CD4-positive, alpha-beta T cell (primary cell): ENCODE data around the gene TIMM9. TPM values are rescaled to one million over a fixed set of nuclear protein-coding genes. Genes with fewer than 3 reads are reported as not detected.

Source experiments
- ATAC-seq: fragments of 200-7000 bp; cut with Tn5 transposase; one replicate; pipeline ENCODE4 v1.10.0; 2022; ENCODE audit warnings: mild to moderate bottlenecking; ENCODE audit not compliant: poor library complexity
- CTCF ChIA-PET: fragments of 350-600 bp; sonication (Branson Sonifier 250); formaldehyde crosslinking; loops from one replicate; lab custom pipeline; 2021; ENCODE audit warnings: antibody characterized with exemption, inconsistent platforms; lab: Charles Lee
- POLR2A ChIA-PET: fragments of 350-600 bp; sonication (Branson Sonifier 250); formaldehyde crosslinking; loops from one replicate; lab custom pipeline; 2021; ENCODE audit warnings: antibody characterized with exemption, inconsistent platforms; lab: Charles Lee
- DNase-seq, 14 experiments: peaks; one replicate each; pipeline ENCODE4 v3.0.0-alpha.2; 2013 to 2020; ENCODE audit warnings: mixed read lengths in 2 of 14
- H3K27ac ChIP-seq, 2 donors: one replicate each; pipeline versions ENCODE4 v1.5.1 to v1.7.0; 2013; ENCODE audit warnings: low read length in 2 of 2, low read depth in 1 of 2, mild to moderate bottlenecking in 1 of 2
- H3K27me3 ChIP-seq, 2 experiments: 1 replicate in 1 of 2; 2 replicates in 1 of 2; pipeline versions ENCODE4 v1.6.1 to v1.7.0; 2013; ENCODE audit warnings: low read length in 2 of 2, control low read depth in 1 of 2, mild to moderate bottlenecking in 1 of 2, moderate library complexity in 1 of 2; ENCODE audit not compliant: insufficient read depth in 2 of 2, control insufficient read depth in 1 of 2
- H3K36me3 ChIP-seq: one replicate; pipeline ENCODE4 v1.6.1; 2013; ENCODE audit warnings: low read length, control low read depth; ENCODE audit not compliant: insufficient read depth
- H3K4me1 ChIP-seq: one replicate; pipeline ENCODE4 v1.6.1; 2013; ENCODE audit warnings: low read length, control low read depth; ENCODE audit not compliant: insufficient read depth
- H3K4me3 ChIP-seq: one replicate; pipeline ENCODE4 v1.5.1; 2013; ENCODE audit warnings: mild to moderate bottlenecking, low read length, moderate library complexity
- H3K9me3 ChIP-seq, 2 experiments: 1 replicate in 1 of 2; 2 replicates in 1 of 2; pipeline versions ENCODE4 v1.6.1 to v1.7.0; 2013; ENCODE audit warnings: low read length in 2 of 2, mild to moderate bottlenecking in 2 of 2, control low read depth in 1 of 2, moderate library complexity in 1 of 2; ENCODE audit not compliant: control insufficient read depth in 1 of 2, insufficient read depth in 1 of 2
- H3K27ac Mint-ChIP-seq: one replicate; pipeline ENCODE4 v1.8.0; 2020; ENCODE audit warnings: mixed read lengths
- H3K27me3 Mint-ChIP-seq: one replicate; pipeline ENCODE4 v1.8.0; 2021; ENCODE audit warnings: mixed read lengths
- H3K36me3 Mint-ChIP-seq: one replicate; pipeline ENCODE4 v1.8.0; 2021; ENCODE audit warnings: low read depth, mixed read lengths
- H3K4me1 Mint-ChIP-seq: one replicate; pipeline ENCODE4 v1.8.0; 2021; ENCODE audit warnings: low read depth, mixed read lengths
- H3K4me3 Mint-ChIP-seq: one replicate; pipeline ENCODE4 v1.8.0; 2020; ENCODE audit warnings: mild to moderate bottlenecking, mixed read lengths
- H3K9me3 Mint-ChIP-seq: one replicate; pipeline ENCODE4 v1.8.0; 2020; ENCODE audit warnings: mixed read lengths
- intact Hi-C, 2 experiments: fragments of 100-400 bp; cut with DNase I in 1 of 2; cut with micrococcal nuclease in 1 of 2; formaldehyde crosslinking; loops; one replicate each; pipeline versions ENCODE4 v1.15.1 to v1.9.0; 2023 to 2025; cut with DNase I, micrococcal nuclease
- total RNA-seq, 174 experiments: library from RNA in 2 of 174; stranded (reverse) in 2 of 174; gene quantifications; one replicate each; pipeline ENCODE4 v1.2.3 and lab custom pipeline; 2021 to 2026
- TF ChIP-seq, protein P1 (sequence below): fragments of 200-600 bp; IDR thresholded peaks from one replicate; pipeline ENCODE4 v1.8.0; 2022; ENCODE audit warnings: antibody characterized with exemption, mild to moderate bottlenecking

The TIMM9 gene
- total RNA-seq, 2 experiments from 2014 or later: 33.1 to 34.9 TPM

DNA sequence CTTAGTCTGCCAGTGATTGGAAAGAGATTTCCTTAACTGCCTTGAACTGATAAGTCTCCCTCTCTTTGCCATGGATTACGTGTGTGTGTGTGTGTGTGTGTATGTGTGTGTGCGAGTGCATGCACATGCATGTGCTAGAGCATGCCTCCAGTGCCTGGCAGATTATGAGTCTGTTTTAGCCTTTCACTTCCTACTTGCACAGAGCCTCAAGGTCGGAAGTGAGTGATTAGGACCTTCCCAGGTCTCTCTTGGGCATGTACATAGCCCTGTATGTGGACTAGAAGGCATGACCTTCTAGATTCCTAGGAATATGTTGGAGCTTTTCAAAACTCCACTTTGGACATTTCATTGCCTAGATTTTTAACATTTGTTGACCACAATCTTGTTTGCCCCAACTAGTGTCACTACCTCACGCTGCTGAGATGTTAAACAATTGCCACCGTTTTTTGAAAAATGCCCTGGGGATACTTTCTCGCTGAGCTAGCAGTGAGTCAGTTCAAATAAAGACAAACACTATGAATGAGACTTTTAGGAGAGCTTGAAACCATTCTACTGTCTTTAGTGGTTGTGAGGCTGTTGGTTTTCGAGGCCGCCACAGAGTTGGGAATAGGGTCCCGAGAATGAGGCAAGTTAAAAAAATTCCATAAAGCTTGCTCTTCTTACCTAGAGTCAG, 28.4 kb upstream of the TIMM9 start:
- Histone ChIP-seq H3K4me1 (no peaks in the 10 kb centered on the region), H3K27me3 (no peaks in the 10 kb centered on the region), H3K4me3 (no peak overlapping the region), H3K9me3 (no peaks in the 10 kb centered on the region), H3K36me3 (peaks cover 58% of the 10 kb centered on the region), H3K27ac (no peak overlapping the region)
- ChIA-PET POLR2A (interaction anchor here (1.1 kb wide), 1 partner anchor 28 kb away, joined by 5 read pairs; the partner anchor contains the start of genes KIAA0586 and TIMM9), CTCF (interaction anchor here (0.6 kb wide), 1 partner anchor 588 kb away, joined by 3 read pairs; no protein-coding TSS in a partner anchor)
- TF ChIP-seq, protein P1, sequence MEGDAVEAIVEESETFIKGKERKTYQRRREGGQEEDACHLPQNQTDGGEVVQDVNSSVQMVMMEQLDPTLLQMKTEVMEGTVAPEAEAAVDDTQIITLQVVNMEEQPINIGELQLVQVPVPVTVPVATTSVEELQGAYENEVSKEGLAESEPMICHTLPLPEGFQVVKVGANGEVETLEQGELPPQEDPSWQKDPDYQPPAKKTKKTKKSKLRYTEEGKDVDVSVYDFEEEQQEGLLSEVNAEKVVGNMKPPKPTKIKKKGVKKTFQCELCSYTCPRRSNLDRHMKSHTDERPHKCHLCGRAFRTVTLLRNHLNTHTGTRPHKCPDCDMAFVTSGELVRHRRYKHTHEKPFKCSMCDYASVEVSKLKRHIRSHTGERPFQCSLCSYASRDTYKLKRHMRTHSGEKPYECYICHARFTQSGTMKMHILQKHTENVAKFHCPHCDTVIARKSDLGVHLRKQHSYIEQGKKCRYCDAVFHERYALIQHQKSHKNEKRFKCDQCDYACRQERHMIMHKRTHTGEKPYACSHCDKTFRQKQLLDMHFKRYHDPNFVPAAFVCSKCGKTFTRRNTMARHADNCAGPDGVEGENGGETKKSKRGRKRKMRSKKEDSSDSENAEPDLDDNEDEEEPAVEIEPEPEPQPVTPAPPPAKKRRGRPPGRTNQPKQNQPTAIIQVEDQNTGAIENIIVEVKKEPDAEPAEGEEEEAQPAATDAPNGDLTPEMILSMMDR: no peak
- ATAC-seq (no peak), DNase-seq (no peak)
- Mint-ChIP-seq H3K9me3 (no peaks in the 10 kb centered on the region), H3K27me3 (no peaks in the 10 kb centered on the region), H3K27ac (no peak overlapping the region), H3K36me3 (peaks cover 82% of the 10 kb centered on the region), H3K4me3 (no peak overlapping the region), H3K4me1 (no peaks in the 10 kb centered on the region)
- intact Hi-C loops: no loop called here

DNA sequence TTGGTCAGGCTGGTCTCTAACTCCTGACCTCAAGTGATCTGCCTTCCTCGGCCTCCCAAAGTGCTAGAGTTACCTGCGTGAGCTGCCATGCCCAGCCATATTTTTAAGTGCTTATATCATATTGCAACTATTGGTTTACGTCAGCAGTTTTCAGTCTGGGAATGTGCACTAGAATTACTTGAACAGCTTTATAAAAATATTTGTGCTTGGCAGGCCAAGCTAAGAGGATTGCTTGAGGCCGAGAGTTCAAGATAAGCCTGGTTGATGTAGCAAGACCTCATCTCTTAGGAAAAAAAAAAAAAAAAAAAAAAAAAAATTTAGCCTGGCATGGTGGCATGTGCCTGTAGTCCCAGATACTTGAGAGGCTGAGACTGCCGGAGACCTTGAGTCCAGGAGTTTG, 17.3 kb upstream of the TIMM9 start:
- peaks cover 45% of the 10 kb centered on the region for H3K36me3 ChIP-seq
- Mint-ChIP-seq H3K27me3 (no peaks in the 10 kb centered on the region), H3K4me3 (no peak overlapping the region), H3K4me1 (no peaks in the 10 kb centered on the region), H3K36me3 (peaks cover 65% of the 10 kb centered on the region), H3K9me3 (no peaks in the 10 kb centered on the region), H3K27ac (no peak overlapping the region)
- ATAC-seq (no peak), DNase-seq (no peak)
- CTCF ChIA-PET: no interaction called here
- no peaks in the 10 kb centered on the region for H3K27me3 ChIP-seq
- intact Hi-C loops: no loop called here
- TF ChIP-seq, protein P1: no peak
- H3K4me3 ChIP-seq: no peak overlapping the region
- no peak overlapping the region for H3K27ac ChIP-seq
- POLR2A ChIA-PET: no interaction called here
- no peaks in the 10 kb centered on the region for H3K9me3 ChIP-seq
- no peaks in the 10 kb centered on the region for H3K4me1 ChIP-seq

DNA sequence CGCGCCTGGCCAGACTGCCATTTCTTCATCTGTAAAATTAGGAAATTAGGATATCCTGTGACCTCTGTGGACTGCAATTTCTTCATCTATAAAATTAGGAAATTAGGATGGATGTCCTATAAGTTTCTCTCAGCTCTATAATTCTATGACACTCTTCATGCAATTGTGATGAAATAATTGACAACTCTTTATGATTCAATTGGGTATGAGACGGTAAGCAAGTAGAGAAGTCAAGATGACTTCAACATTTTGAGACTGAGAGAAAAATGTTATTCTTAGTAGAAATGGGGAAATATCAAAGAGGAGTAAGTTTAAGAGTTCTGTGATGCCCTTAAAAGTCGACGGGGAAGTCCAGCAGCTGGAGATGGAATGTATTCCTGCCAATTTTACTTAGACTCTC, 12.1 kb upstream of the TIMM9 start:
- H3K4me1 ChIP-seq: no peaks in the 10 kb centered on the region
- peaks cover 6% of the 10 kb centered on the region for H3K4me1 Mint-ChIP-seq
- H3K36me3 Mint-ChIP-seq: peaks cover 88% of the 10 kb centered on the region
- H3K4me3 Mint-ChIP-seq: no peak overlapping the region
- H3K27ac Mint-ChIP-seq: no peak overlapping the region
- H3K27me3 Mint-ChIP-seq: no peaks in the 10 kb centered on the region
- TF ChIP-seq, protein P1: no peak
- H3K9me3 Mint-ChIP-seq: no peaks in the 10 kb centered on the region
- DNase-seq (no peak), ATAC-seq (no peak)
- H3K27ac ChIP-seq: no peak overlapping the region
- ChIA-PET CTCF (no interaction called here), POLR2A (no interaction called here)
- no peak overlapping the region for H3K4me3 ChIP-seq
- intact Hi-C loops: no loop called here
- no peaks in the 10 kb centered on the region for H3K9me3 ChIP-seq
- H3K36me3 ChIP-seq: peaks cover 56% of the 10 kb centered on the region
- H3K27me3 ChIP-seq: no peaks in the 10 kb centered on the region
